Astrocyte (in vitro differentiated cells and primary cell): ENCODE data around the gene CDCA5. TPM values are rescaled to one million over a fixed set of nuclear protein-coding genes. Genes with fewer than 3 reads are reported as not detected.
A peak's percentile ranks its signal among the peaks of the same experiment; 100 is the strongest.
"Not testable (repeated sequence)": the region's sequence is repeated elsewhere in the genome, so short reads cannot be mapped to it uniquely, and the experiment has no call there.

ENCODE experiments used
- DNase-seq: peaks from one replicate; pipeline ENCODE4 v3.0.0-alpha.2; 2010; ENCODE audit warnings: low read depth
- FAIRE-seq: peaks from 2 replicates; lab custom pipeline; 2011; peaks lifted over from hg19 to GRCh38; lab: Jason Lieb, UNC
- H2AFZ ChIP-seq: 2 replicates; pipeline ENCODE4 v1.6.0; 2012; ENCODE audit warnings: low read depth, low read length, inconsistent platforms
- H3K27ac ChIP-seq: 2 replicates; pipeline ENCODE4 v1.5.1; 2011; ENCODE audit warnings: low read depth, low read length, inconsistent platforms
- H3K27me3 ChIP-seq: 2 replicates; pipeline ENCODE4 v1.6.0; 2011; ENCODE audit warnings: low read length, inconsistent platforms; ENCODE audit not compliant: insufficient read depth
- H3K36me3 ChIP-seq: 2 replicates; pipeline ENCODE4 v1.5.1; 2011; ENCODE audit warnings: low read length, inconsistent platforms; ENCODE audit not compliant: insufficient read depth
- H3K4me1 ChIP-seq: 2 replicates; pipeline ENCODE4 v1.5.1; 2011; ENCODE audit warnings: low read length, inconsistent platforms; ENCODE audit not compliant: insufficient read depth
- H3K4me2 ChIP-seq: 2 replicates; pipeline ENCODE4 v1.6.0; 2012; ENCODE audit warnings: low read length, inconsistent platforms
- H3K4me3 ChIP-seq: 2 replicates; pipeline ENCODE4 v1.5.1; 2011; ENCODE audit warnings: low read depth, mild to moderate bottlenecking, low read length, inconsistent platforms; ENCODE audit not compliant: insufficient read depth
- H3K79me2 ChIP-seq: 2 replicates; pipeline ENCODE4 v1.6.0; 2012; ENCODE audit warnings: mild to moderate bottlenecking, low read length, inconsistent platforms; ENCODE audit not compliant: insufficient read depth
- H3K9ac ChIP-seq: 2 replicates; pipeline ENCODE4 v1.6.0; 2012; ENCODE audit warnings: mild to moderate bottlenecking, low read length, inconsistent platforms
- H3K9me3 ChIP-seq: 2 replicates; pipeline ENCODE4 v1.5.1; 2012; ENCODE audit warnings: low read depth, mild to moderate bottlenecking, low read length, inconsistent platforms; ENCODE audit not compliant: insufficient read depth
- H4K20me1 ChIP-seq: 2 replicates; pipeline ENCODE4 v1.6.0; 2012; ENCODE audit warnings: low read length, inconsistent platforms; ENCODE audit not compliant: insufficient read depth
- H3K27ac Mint-ChIP-seq: one replicate; pipeline ENCODE4 v1.8.0; 2021; ENCODE audit warnings: mild to moderate bottlenecking, mixed read lengths; ENCODE audit not compliant: unreplicated experiment
- H3K27me3 Mint-ChIP-seq: one replicate; pipeline ENCODE4 v1.8.0; 2021; ENCODE audit warnings: low read depth, mixed read lengths; ENCODE audit not compliant: unreplicated experiment
- H3K36me3 Mint-ChIP-seq: one replicate; pipeline ENCODE4 v1.8.0; 2021; ENCODE audit warnings: low read depth, mixed read lengths; ENCODE audit not compliant: unreplicated experiment
- H3K4me1 Mint-ChIP-seq: one replicate; pipeline ENCODE4 v1.8.0; 2021; ENCODE audit warnings: low read depth, mixed read lengths; ENCODE audit not compliant: unreplicated experiment
- H3K4me3 Mint-ChIP-seq: one replicate; pipeline ENCODE4 v1.8.0; 2021; ENCODE audit warnings: mild to moderate bottlenecking, moderate library complexity, mixed read lengths; ENCODE audit not compliant: unreplicated experiment
- H3K9me3 Mint-ChIP-seq: one replicate; pipeline ENCODE4 v1.8.0; 2021; ENCODE audit warnings: mild to moderate bottlenecking, mixed read lengths; ENCODE audit not compliant: unreplicated experiment
- EZH2 ChIP-seq: IDR thresholded peaks from 2 replicates; pipeline ENCODE4 v1.6.1; 2012; ENCODE audit warnings: mild to moderate bottlenecking, low read length, inconsistent platforms; ENCODE audit not compliant: insufficient read depth
- total RNA-seq: library from RNA; stranded (reverse); gene quantifications from 2 replicates; pipeline ENCODE4 v1.2.1, GENCODE V29; 2021
- TF ChIP-seq, protein P1 (sequence below): IDR thresholded peaks from 2 replicates; pipeline ENCODE4 v1.5.1; 2011; ENCODE audit warnings: low read depth, mild to moderate bottlenecking, inconsistent platforms, low read length, moderate library complexity; ENCODE audit not compliant: insufficient read depth

Gene CDCA5
- total RNA-seq, 1 donor from 2014 or later = 6.3 TPM

DNA sequence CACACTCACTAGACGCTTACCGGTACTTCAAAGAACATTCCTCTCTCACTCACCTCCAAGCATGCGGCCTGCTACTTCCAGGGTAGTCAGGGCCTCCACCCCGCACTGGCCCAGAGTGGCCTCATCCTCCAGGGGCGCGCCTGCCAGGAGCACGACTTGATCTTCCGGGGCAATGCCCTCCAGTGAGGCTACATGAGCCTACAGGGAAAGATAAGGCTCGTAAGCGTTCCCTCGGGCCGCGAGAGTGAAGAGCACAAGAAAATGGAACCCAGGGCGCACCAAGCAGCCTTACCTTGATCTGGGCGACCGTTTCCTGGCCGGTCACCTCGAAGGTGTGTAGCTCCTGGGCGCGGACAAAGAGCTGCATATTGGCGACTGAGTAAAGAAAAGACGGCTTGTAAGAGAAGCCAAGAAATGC is 37.6 kb upstream of the CDCA5 start:
- H3K79me2 ChIP-seq = peaks cover 64% of the 10 kb centered on the region
- peak overlapping the region; percentile 80 for H2AFZ ChIP-seq
- H3K36me3 Mint-ChIP-seq = peaks cover 13% of the 10 kb centered on the region
- H3K9me3 ChIP-seq = no peaks in the 10 kb centered on the region
- H4K20me1 ChIP-seq = peaks cover 33% of the 10 kb centered on the region
- H3K27me3 Mint-ChIP-seq = no peaks in the 10 kb centered on the region
- no peak for TF ChIP-seq EZH2
- TF ChIP-seq, protein P1, sequence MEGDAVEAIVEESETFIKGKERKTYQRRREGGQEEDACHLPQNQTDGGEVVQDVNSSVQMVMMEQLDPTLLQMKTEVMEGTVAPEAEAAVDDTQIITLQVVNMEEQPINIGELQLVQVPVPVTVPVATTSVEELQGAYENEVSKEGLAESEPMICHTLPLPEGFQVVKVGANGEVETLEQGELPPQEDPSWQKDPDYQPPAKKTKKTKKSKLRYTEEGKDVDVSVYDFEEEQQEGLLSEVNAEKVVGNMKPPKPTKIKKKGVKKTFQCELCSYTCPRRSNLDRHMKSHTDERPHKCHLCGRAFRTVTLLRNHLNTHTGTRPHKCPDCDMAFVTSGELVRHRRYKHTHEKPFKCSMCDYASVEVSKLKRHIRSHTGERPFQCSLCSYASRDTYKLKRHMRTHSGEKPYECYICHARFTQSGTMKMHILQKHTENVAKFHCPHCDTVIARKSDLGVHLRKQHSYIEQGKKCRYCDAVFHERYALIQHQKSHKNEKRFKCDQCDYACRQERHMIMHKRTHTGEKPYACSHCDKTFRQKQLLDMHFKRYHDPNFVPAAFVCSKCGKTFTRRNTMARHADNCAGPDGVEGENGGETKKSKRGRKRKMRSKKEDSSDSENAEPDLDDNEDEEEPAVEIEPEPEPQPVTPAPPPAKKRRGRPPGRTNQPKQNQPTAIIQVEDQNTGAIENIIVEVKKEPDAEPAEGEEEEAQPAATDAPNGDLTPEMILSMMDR = no peak
- peaks cover 12% of the 10 kb centered on the region for H3K4me1 Mint-ChIP-seq
- H3K4me3 Mint-ChIP-seq = peak overlapping the region; percentile 100
- no peak for FAIRE-seq
- peaks cover 19% of the 10 kb centered on the region for H3K4me1 ChIP-seq
- H3K9ac ChIP-seq = peak overlapping the region; percentile 98
- H3K36me3 ChIP-seq = peaks cover 19% of the 10 kb centered on the region
- H3K4me3 ChIP-seq = peak overlapping the region; percentile 95
- H3K4me2 ChIP-seq = peak overlapping the region; percentile 97
- H3K27ac Mint-ChIP-seq = peak overlapping the region; percentile 99
- no peaks in the 10 kb centered on the region for H3K27me3 ChIP-seq
- H3K27ac ChIP-seq = peak overlapping the region; percentile 82
- no peaks in the 10 kb centered on the region for H3K9me3 Mint-ChIP-seq
- DNase-seq = no peak

DNA sequence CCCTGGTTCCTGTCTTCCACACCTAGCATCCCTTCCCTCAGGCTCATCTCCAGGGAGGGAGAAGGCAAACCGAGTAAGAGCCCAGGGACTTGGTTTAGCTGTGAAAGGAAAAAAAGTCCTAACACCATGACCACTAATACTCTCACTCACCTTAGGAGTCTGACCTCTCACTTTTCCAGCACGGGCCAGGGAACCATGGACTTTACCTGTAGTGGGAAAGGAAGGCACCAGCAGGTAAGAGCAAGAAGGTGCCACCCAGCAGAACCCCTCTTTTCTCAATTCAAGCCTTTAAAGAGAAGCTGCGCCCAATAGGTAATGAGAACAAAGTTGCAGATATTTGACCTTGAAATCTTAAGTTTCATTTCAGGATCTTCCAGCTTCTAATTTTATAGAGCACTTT is 37.0 kb upstream of the CDCA5 start:
- Mint-ChIP-seq H3K27ac (peak overlapping the region; percentile 99), H3K27me3 (no peaks in the 10 kb centered on the region), H3K4me1 (peaks cover 12% of the 10 kb centered on the region), H3K36me3 (peaks cover 12% of the 10 kb centered on the region), H3K4me3 (peak overlapping the region; percentile 100), H3K9me3 (no peaks in the 10 kb centered on the region)
- Histone ChIP-seq H3K36me3 (peaks cover 15% of the 10 kb centered on the region), H2AFZ (no peak overlapping the region), H3K27me3 (no peaks in the 10 kb centered on the region), H3K27ac (peak overlapping the region; percentile 82), H3K4me2 (peak overlapping the region; percentile 97), H3K9me3 (no peaks in the 10 kb centered on the region), H3K9ac (peak overlapping the region; percentile 98), H3K4me1 (peaks cover 25% of the 10 kb centered on the region), H4K20me1 (peaks cover 36% of the 10 kb centered on the region), H3K79me2 (peaks cover 71% of the 10 kb centered on the region), H3K4me3 (peak overlapping the region; percentile 95)
- DNase-seq (no peak), FAIRE-seq (no peak)
- TF ChIP-seq, protein P1 = no peak

DNA sequence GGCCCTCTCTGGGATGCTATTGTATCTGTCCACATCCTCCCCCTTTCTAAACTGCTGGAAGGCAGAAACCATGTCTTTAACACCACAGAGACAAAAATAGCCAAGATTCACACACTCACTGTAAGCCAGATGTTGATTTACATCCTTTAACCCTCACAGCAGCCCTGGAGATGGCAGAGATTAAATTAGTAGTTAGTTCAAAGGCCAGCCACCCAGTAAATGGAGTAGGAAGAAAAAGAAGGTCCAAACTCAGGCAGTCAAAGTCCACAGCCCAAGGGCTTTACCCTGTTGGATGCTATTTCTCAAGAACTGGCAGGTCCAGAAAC is 35.8 kb upstream of the CDCA5 start:
- Histone ChIP-seq H3K27me3 (no peaks in the 10 kb centered on the region), H4K20me1 (peaks cover 30% of the 10 kb centered on the region), H3K4me1 (peaks cover 25% of the 10 kb centered on the region), H2AFZ (no peak overlapping the region), H3K36me3 (peaks cover 15% of the 10 kb centered on the region), H3K4me3 (no peak overlapping the region), H3K27ac (no peak overlapping the region), H3K9ac (peak overlapping the region; percentile 98), H3K79me2 (peaks cover 72% of the 10 kb centered on the region), H3K9me3 (no peaks in the 10 kb centered on the region), H3K4me2 (no peak overlapping the region)
- DNase-seq = no peak
- no peaks in the 10 kb centered on the region for H3K9me3 Mint-ChIP-seq
- H3K27me3 Mint-ChIP-seq = no peaks in the 10 kb centered on the region
- no peak for FAIRE-seq
- peaks cover 12% of the 10 kb centered on the region for H3K4me1 Mint-ChIP-seq
- peaks cover 14% of the 10 kb centered on the region for H3K36me3 Mint-ChIP-seq
- peak overlapping the region; percentile 62 for H3K4me3 Mint-ChIP-seq
- TF ChIP-seq, protein P1 = no peak
- TF ChIP-seq EZH2 = no peak
- peak overlapping the region; percentile 1 for H3K27ac Mint-ChIP-seq

DNA sequence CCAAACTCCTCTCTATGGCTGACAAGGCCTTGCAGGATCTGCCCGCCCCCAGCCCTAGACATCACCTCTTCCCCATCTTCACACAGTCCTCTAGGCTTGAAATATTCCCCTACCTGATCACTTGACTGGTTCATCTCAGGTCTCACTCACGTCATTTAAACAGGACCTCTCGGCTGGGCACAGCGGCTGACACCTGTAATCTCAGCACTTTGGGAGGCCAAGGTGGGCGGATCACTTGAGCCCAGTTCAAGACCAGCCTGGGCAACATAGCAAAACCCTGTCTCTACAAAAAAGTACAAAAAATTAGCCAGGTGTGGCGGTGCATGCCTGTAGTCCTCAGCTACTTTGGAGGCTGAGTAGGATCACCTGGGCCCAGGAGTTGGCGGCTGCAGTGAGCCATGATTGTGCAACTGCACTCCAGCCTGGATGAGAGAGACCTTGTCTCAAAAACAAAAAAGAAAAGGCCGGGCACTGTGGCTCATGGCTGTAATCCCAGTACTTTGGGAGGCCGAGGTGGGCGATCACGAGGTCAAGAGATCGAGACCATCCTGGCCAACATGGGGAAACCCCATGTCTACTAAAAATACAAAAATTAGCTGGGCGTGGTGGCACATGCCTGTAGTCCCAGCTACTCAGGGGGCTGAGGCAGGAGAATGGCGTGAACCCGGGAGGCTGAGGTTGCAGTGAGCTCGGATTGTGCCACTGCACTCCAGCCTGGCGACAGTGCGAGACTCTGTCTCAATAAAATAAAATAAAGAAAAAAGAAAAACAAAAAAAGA is 35.2 kb upstream of the CDCA5 start:
- Histone ChIP-seq H4K20me1 (peaks cover 25% of the 10 kb centered on the region), H3K79me2 (peaks cover 67% of the 10 kb centered on the region), H3K36me3 (peaks cover 15% of the 10 kb centered on the region), H3K9ac (peak overlapping the region; percentile 51), H3K4me1 (peaks cover 25% of the 10 kb centered on the region)
- H3K4me3 ChIP-seq, H3K27me3 Mint-ChIP-seq, H3K4me2 ChIP-seq, H3K9me3 Mint-ChIP-seq, H2AFZ ChIP-seq, H3K27ac ChIP-seq, H3K9me3 ChIP-seq, H3K27me3 ChIP-seq, FAIRE-seq, DNase-seq: not testable (repeated sequence)
- peak overlapping the region; percentile 78 for H3K4me3 Mint-ChIP-seq
- H3K27ac Mint-ChIP-seq = peak overlapping the region; percentile 90
- H3K36me3 Mint-ChIP-seq = peaks cover 16% of the 10 kb centered on the region
- H3K4me1 Mint-ChIP-seq = peaks cover 12% of the 10 kb centered on the region
